Measurements from ENCODE around the gene RPL10.

RPL10 gene

GRCh38 chrX:154441984-154442707, 44.0 kb downstream of the RPL10 start:
- Mint-ChIP-seq H3K27ac (no peak overlapping the region), H3K4me1 (peaks cover 6% of the 10 kb centered on the region)
- no peak for TF ChIP-seq CTCF (IDR thresholded peaks at IDR 0.05; ENCODE audit: unreplicated experiment in 3 of 3)

GRCh38 chrX:154443479-154443910, 45.3 kb downstream of the RPL10 start:
- TF ChIP-seq CTCF (IDR thresholded peaks at IDR 0.05; ENCODE audit: unreplicated experiment in 3 of 3): no peak

More at GRCh38 chrX:154441984-154442707, 44.0 kb downstream of the RPL10 start:
- H3K4me3 Mint-ChIP-seq: peak overlapping the region in 2 of 3 experiments; percentile 23 to 50
- no peaks in the 10 kb centered on the region for H3K27me3 Mint-ChIP-seq (ENCODE audit: low read depth)
- peaks cover 19% of the 10 kb centered on the region for H3K36me3 Mint-ChIP-seq (ENCODE audit: low read depth)
- H3K9me3 Mint-ChIP-seq: peaks cover 17% of the 10 kb centered on the region

GRCh38 chrX:154443992-154444754, 46.0 kb downstream of the RPL10 start, which contains the start of gene FAM50A:
TSS of gene FAM50A (plus strand) at chrX:154444141. CDS start at chrX:154444236, 95 bp downstream.
- Mint-ChIP-seq H3K36me3 (ENCODE audit: low read depth) (peaks cover 12% of the 10 kb centered on the region), H3K4me1 (no peaks in the 10 kb centered on the region), H3K9me3 (peaks cover 13% of the 10 kb centered on the region), H3K27ac (peak within 1 kb of the TSS; percentile 31 to 72 (median 42)), H3K4me3 (peak within 1 kb of the TSS; percentile 79 to 84 (median 82)), H3K27me3 (ENCODE audit: low read depth) (no peaks in the 10 kb centered on the region)
- TF ChIP-seq CTCF (IDR thresholded peaks at IDR 0.05; ENCODE audit: unreplicated experiment in 3 of 3): no peak

More at GRCh38 chrX:154443479-154443910, 45.3 kb downstream of the RPL10 start:
- H3K36me3 Mint-ChIP-seq (ENCODE audit: low read depth): peaks cover 15% of the 10 kb centered on the region
- H3K4me1 Mint-ChIP-seq: no peaks in the 10 kb centered on the region
- H3K27ac Mint-ChIP-seq: peak overlapping the region; percentile 31 to 72 (median 42)
- no peaks in the 10 kb centered on the region for H3K27me3 Mint-ChIP-seq (ENCODE audit: low read depth)
- peaks cover 13% of the 10 kb centered on the region for H3K9me3 Mint-ChIP-seq
- peak overlapping the region; percentile 79 to 84 (median 82) for H3K4me3 Mint-ChIP-seq

- Mint-ChIP-seq H3K36me3 (ENCODE audit: low read depth) (peaks cover 11% of the 10 kb centered on the region), H3K4me3 (peak overlapping the region; percentile 24 to 34 (median 32)), H3K4me1 (no peaks in the 10 kb centered on the region), H3K27ac (no peak overlapping the region), H3K9me3 (peaks cover 13% of the 10 kb centered on the region), H3K27me3 (ENCODE audit: low read depth) (no peaks in the 10 kb centered on the region)
- no peak for TF ChIP-seq CTCF (IDR thresholded peaks at IDR 0.05; ENCODE audit: unreplicated experiment in 3 of 3)
These were observed 46.6 kb downstream of the RPL10 start for GRCh38 chrX:154444755-154445246.

GRCh38 chrX:154445776-154446175, 47.6 kb downstream of the RPL10 start:
- no peak for TF ChIP-seq CTCF (IDR thresholded peaks at IDR 0.05; ENCODE audit: unreplicated experiment in 3 of 3)
- H3K27ac Mint-ChIP-seq: no peak overlapping the region

More at GRCh38 chrX:154445776-154446175, 47.6 kb downstream of the RPL10 start:
- Mint-ChIP-seq H3K27me3 (ENCODE audit: low read depth) (no peaks in the 10 kb centered on the region), H3K4me3 (peak overlapping the region; percentile 49 to 66 (median 51)), H3K36me3 (ENCODE audit: low read depth) (peaks cover 9% of the 10 kb centered on the region), H3K4me1 (no peaks in the 10 kb centered on the region), H3K9me3 (peaks cover 13% of the 10 kb centered on the region)

Data from nephron (organoid).